GM04504 (cell line): Measurements from ENCODE around the gene DNAJA3.

Experiments
- DNase-seq: peaks from one replicate; pipeline ENCODE4 v3.0.0-alpha.2; 2012; ENCODE audit warnings: low read depth

DNAJA3 gene

GRCh38 chr16:4407543-4408322 lies 17.9 kb upstream of the DNAJA3 start:
- peak; percentile 64 for DNase-seq

GRCh38 chr16:4408323-4408690 lies 17.4 kb upstream of the DNAJA3 start:
- DNase-seq, result no peak

GRCh38 chr16:4409081-4409932 lies 16.4 kb upstream of the DNAJA3 start:
- DNase-seq, result no peak

- DNase-seq, result peak; percentile 77
Observed at GRCh38 chr16:4410335-4411075, 15.2 kb upstream of the DNAJA3 start.

- DNase-seq, result no peak
Observed at GRCh38 chr16:4411684-4412083, 14.0 kb upstream of the DNAJA3 start.

GRCh38 chr16:4412159-4412558 lies 13.5 kb upstream of the DNAJA3 start:
- no peak for DNase-seq

GRCh38 chr16:4412854-4413253 lies 12.8 kb upstream of the DNAJA3 start:
- no peak for DNase-seq

- no peak for DNase-seq
Observed at GRCh38 chr16:4414187-4414917, 11.3 kb upstream of the DNAJA3 start.

- DNase-seq, result no peak
Observed at GRCh38 chr16:4415538-4416199, 10.0 kb upstream of the DNAJA3 start.

GRCh38 chr16:4416200-4417032 lies 9.3 kb upstream of the DNAJA3 start, which contains the start of gene CORO7:
Gene CORO7, minus strand, starts transcription at chr16:4416596. Its CDS starts 78 bp downstream, at chr16:4416518.
- peak; percentile 77 for DNase-seq

- no peak for DNase-seq
Observed at GRCh38 chr16:4419402-4419959, 6.2 kb upstream of the DNAJA3 start.

GRCh38 chr16:4420505-4421105 lies 5.1 kb upstream of the DNAJA3 start:
- no peak for DNase-seq

- no peak for DNase-seq
Observed at GRCh38 chr16:4426021-4426684, 485 bp downstream of the DNAJA3 start.

GRCh38 chr16:4426722-4427372 lies 1.2 kb downstream of the DNAJA3 start:
- DNase-seq, result no peak

- DNase-seq, result no peak
Observed at GRCh38 chr16:4428500-4428899, 2.8 kb downstream of the DNAJA3 start.

- no peak for DNase-seq
Observed at GRCh38 chr16:4431023-4431422, 5.4 kb downstream of the DNAJA3 start.

GRCh38 chr16:4433228-4433627 lies 7.6 kb downstream of the DNAJA3 start:
- no peak for DNase-seq
